Colonic mucosa (tissue), 4 donors: ENCODE results near the gene TRIM67. TPM values are rescaled to one million over a fixed set of nuclear protein-coding genes. Genes with fewer than 3 reads are reported as not detected.
"Not testable (repeated sequence)": the region's sequence is repeated elsewhere in the genome, so short reads cannot be mapped to it uniquely, and the experiment has no call there.

Source experiments
- DNase-seq: peaks from one replicate; pipeline ENCODE4 v3.0.0-alpha.2; 2020
- H3K27ac ChIP-seq: fragments of 200-600 bp; one replicate; pipeline ENCODE4 v1.8.0; 2021
- H3K27me3 ChIP-seq: fragments of 200-600 bp; one replicate; pipeline ENCODE4 v1.8.0; 2021
- H3K36me3 ChIP-seq: fragments of 200-600 bp; one replicate; pipeline ENCODE4 v1.8.0; 2021
- H3K4me1 ChIP-seq: fragments of 200-600 bp; one replicate; pipeline ENCODE4 v1.8.0; 2021; ENCODE audit warnings: mild to moderate bottlenecking
- H3K4me3 ChIP-seq: fragments of 200-600 bp; one replicate; pipeline ENCODE4 v1.8.0; 2021
- H3K9ac ChIP-seq, 2 donors: one replicate each; pipeline ENCODE4 v1.7.0; 2013; ENCODE audit warnings: control low read depth in 2 of 2, low read depth in 2 of 2, low read length in 2 of 2
- H3K9me3 ChIP-seq: fragments of 200-600 bp; one replicate; pipeline ENCODE4 v1.8.0; 2021
- CTCF ChIP-seq: fragments of 200-600 bp; IDR thresholded peaks from one replicate; pipeline ENCODE4 v1.8.0; 2022; ENCODE audit warnings: antibody characterized with exemption, mild to moderate bottlenecking
- intact Hi-C: fragments of 100-400 bp; cut with DNase I; formaldehyde crosslinking; loops from one replicate; pipeline ENCODE4 v1.14.1; 2022
- total RNA-seq, 2 donors: library from RNA; stranded (reverse); fragmentation: NEBNext Ultra II Directional in 1 of 2; extraction: Animal tissue kit (Norgen Biotek cat#: 25700) in 1 of 2; gene quantifications; one replicate each; pipeline ENCODE4 v1.2.1, GENCODE V29; 2021
- donor health status: healthy.
- donor health status: DM: no; HTN: no; CAD: no.
- donor health status: DM: no; HTN: no; CAD: no.

The TRIM67 gene
- total RNA-seq, 2 donors from 2014 or later, result 0.03 TPM; not detected in 1

GRCh38 chr1:231124746-231125145 is 37.1 kb upstream of the TRIM67 start:
- Histone ChIP-seq H3K4me3 (no peak overlapping the region), H3K9ac (no peak overlapping the region), H3K36me3 (no peaks in the 10 kb centered on the region), H3K9me3 (no peaks in the 10 kb centered on the region), H3K27ac (no peak overlapping the region), H3K4me1 (no peaks in the 10 kb centered on the region), H3K27me3 (no peaks in the 10 kb centered on the region)
- intact Hi-C loops, result no loop called here
- no peak for DNase-seq
- TF ChIP-seq CTCF, result no peak

GRCh38 chr1:231125972-231126580 is 35.8 kb upstream of the TRIM67 start:
- Histone ChIP-seq H3K4me1 (no peaks in the 10 kb centered on the region), H3K27me3 (no peaks in the 10 kb centered on the region), H3K36me3 (no peaks in the 10 kb centered on the region), H3K9me3 (no peaks in the 10 kb centered on the region), H3K27ac (no peak overlapping the region), H3K4me3 (no peak overlapping the region), H3K9ac (no peak overlapping the region)
- TF ChIP-seq CTCF, result no peak
- DNase-seq, result no peak
- intact Hi-C loops, result no loop called here

- intact Hi-C loops, H3K9ac ChIP-seq, DNase-seq: not testable (repeated sequence)
Observed at GRCh38 chr1:231127106-231127505, 34.8 kb upstream of the TRIM67 start.

GRCh38 chr1:231128471-231128870 is 33.4 kb upstream of the TRIM67 start:
- H3K9ac ChIP-seq, H3K4me3 ChIP-seq, H3K27ac ChIP-seq, H3K27me3 ChIP-seq, H3K4me1 ChIP-seq, H3K36me3 ChIP-seq, intact Hi-C loops, H3K9me3 ChIP-seq, DNase-seq: not testable (repeated sequence)

More at GRCh38 chr1:231127106-231127505, 34.8 kb upstream of the TRIM67 start:
- not testable (repeated sequence) for H3K27ac ChIP-seq, H3K27me3 ChIP-seq, H3K36me3 ChIP-seq, H3K9me3 ChIP-seq, H3K4me3 ChIP-seq, H3K4me1 ChIP-seq

GRCh38 chr1:231130544-231130943 is 31.3 kb upstream of the TRIM67 start:
- no peak for TF ChIP-seq CTCF
- Histone ChIP-seq H3K9me3 (no peaks in the 10 kb centered on the region), H3K4me3 (no peak overlapping the region), H3K4me1 (no peaks in the 10 kb centered on the region), H3K36me3 (no peaks in the 10 kb centered on the region), H3K27me3 (no peaks in the 10 kb centered on the region), H3K9ac (no peak overlapping the region), H3K27ac (no peak overlapping the region)
- DNase-seq, result no peak
- intact Hi-C loops, result no loop called here

- H3K9me3 ChIP-seq, intact Hi-C loops, H3K9ac ChIP-seq, H3K4me3 ChIP-seq, H3K27me3 ChIP-seq, H3K4me1 ChIP-seq, H3K36me3 ChIP-seq, H3K27ac ChIP-seq, DNase-seq: not testable (repeated sequence)
Observed at GRCh38 chr1:231132591-231132990, 29.3 kb upstream of the TRIM67 start.

- intact Hi-C loops, result no loop called here
- no peak for TF ChIP-seq CTCF
- Histone ChIP-seq H3K4me1 (no peaks in the 10 kb centered on the region), H3K27ac (no peak overlapping the region), H3K27me3 (no peaks in the 10 kb centered on the region), H3K9me3 (no peaks in the 10 kb centered on the region), H3K9ac (no peak overlapping the region), H3K4me3 (no peak overlapping the region), H3K36me3 (no peaks in the 10 kb centered on the region)
- DNase-seq, result no peak
Observed at GRCh38 chr1:231134624-231135023, 27.2 kb upstream of the TRIM67 start.
